Activated naive CD4-positive, alpha-beta T cell (primary cell): ENCODE results near the gene MAML2.

Experiments
- DNase-seq, 4 experiments: peaks; one replicate each; lab custom pipeline; 2025; lab: John Stamatoyannopoulos, UW

Gene MAML2

GRCh38 chr11:96125400-96125799 is 217.6 kb downstream of the MAML2 start:
- DNase-seq: no peak

- no peak for DNase-seq
Observed at GRCh38 chr11:96124155-96124554, 218.8 kb downstream of the MAML2 start.

- DNase-seq: no peak
Observed at GRCh38 chr11:96123301-96123700, 219.7 kb downstream of the MAML2 start.

- DNase-seq: no peak
Observed at GRCh38 chr11:96122601-96123074, 220.4 kb downstream of the MAML2 start.

GRCh38 chr11:96119211-96119610 is 223.8 kb downstream of the MAML2 start:
- no peak for DNase-seq

- no peak for DNase-seq
Observed at GRCh38 chr11:96116376-96116775, 226.6 kb downstream of the MAML2 start.

GRCh38 chr11:96114178-96115064 is 228.6 kb downstream of the MAML2 start:
- DNase-seq: no peak

GRCh38 chr11:96113193-96113681 is 229.8 kb downstream of the MAML2 start:
- DNase-seq: no peak

- DNase-seq: no peak
Observed at GRCh38 chr11:96112192-96113128, 230.5 kb downstream of the MAML2 start.

- no peak for DNase-seq
Observed at GRCh38 chr11:96111308-96111707, 231.7 kb downstream of the MAML2 start.

GRCh38 chr11:96110302-96110701 is 232.7 kb downstream of the MAML2 start:
- no peak for DNase-seq

- no peak for DNase-seq
Observed at GRCh38 chr11:96109331-96110030, 233.5 kb downstream of the MAML2 start.

- no peak for DNase-seq
Observed at GRCh38 chr11:96107143-96107824, 235.7 kb downstream of the MAML2 start.

- no peak for DNase-seq
Observed at GRCh38 chr11:96106645-96107044, 236.3 kb downstream of the MAML2 start.

GRCh38 chr11:96105944-96106343 is 237.1 kb downstream of the MAML2 start:
- DNase-seq: no peak

GRCh38 chr11:96105197-96105895 is 237.6 kb downstream of the MAML2 start:
- no peak for DNase-seq

- DNase-seq: no peak
Observed at GRCh38 chr11:96104496-96104895, 238.5 kb downstream of the MAML2 start.

GRCh38 chr11:96103721-96104120 is 239.3 kb downstream of the MAML2 start:
- DNase-seq: no peak

- DNase-seq: no peak
Observed at GRCh38 chr11:96103102-96103501, 239.9 kb downstream of the MAML2 start.

- DNase-seq: no peak
Observed at GRCh38 chr11:96102664-96103078, 240.3 kb downstream of the MAML2 start.

- DNase-seq: no peak
Observed at GRCh38 chr11:96101146-96101545, 241.8 kb downstream of the MAML2 start.
